GM21529 (cell line): ENCODE data around the gene SGCA.

Source experiments
- ATAC-seq: cut with Tn5 transposase; IDR thresholded peaks from one replicate; pipeline ENCODE4 v1.9.1; 2021; ENCODE audit not compliant: unreplicated experiment

The SGCA gene

GRCh38 chr17:50181591-50182560, 16.1 kb downstream of the SGCA start:
- no peak for ATAC-seq

- ATAC-seq, result no peak
Measured at GRCh38 chr17:50182783-50183420, 17.1 kb downstream of the SGCA start.

GRCh38 chr17:50183421-50183994, 17.7 kb downstream of the SGCA start:
- ATAC-seq, result no peak

- ATAC-seq, result no peak
Measured at GRCh38 chr17:50184064-50184463, 18.3 kb downstream of the SGCA start.

- no peak for ATAC-seq
Measured at GRCh38 chr17:50184611-50185398, 19.0 kb downstream of the SGCA start.

GRCh38 chr17:50185631-50186471, 20.0 kb downstream of the SGCA start:
- no peak for ATAC-seq

GRCh38 chr17:50186661-50187393, 21.0 kb downstream of the SGCA start:
- ATAC-seq, result no peak

GRCh38 chr17:50187394-50187725, 21.6 kb downstream of the SGCA start:
- no peak for ATAC-seq

GRCh38 chr17:50187751-50188530, 22.1 kb downstream of the SGCA start:
- no peak for ATAC-seq

GRCh38 chr17:50188531-50188920, 22.7 kb downstream of the SGCA start:
- ATAC-seq, result no peak

GRCh38 chr17:50188921-50189549, 23.2 kb downstream of the SGCA start:
- ATAC-seq, result no peak

GRCh38 chr17:50189550-50190292, 23.9 kb downstream of the SGCA start:
- no peak for ATAC-seq

GRCh38 chr17:50190293-50190602, 24.4 kb downstream of the SGCA start:
- ATAC-seq, result no peak

GRCh38 chr17:50190603-50191358, 25.0 kb downstream of the SGCA start:
- ATAC-seq, result no peak

- ATAC-seq, result no peak
Measured at GRCh38 chr17:50191359-50192143, 25.7 kb downstream of the SGCA start.

- no peak for ATAC-seq
Measured at GRCh38 chr17:50192144-50192617, 26.4 kb downstream of the SGCA start.
